ENCODE data around the gene TAGLN2. TPM values are rescaled to one million over a fixed set of nuclear protein-coding genes. Genes with fewer than 3 reads are reported as not detected.

The TAGLN2 gene
- 935 TPM for total RNA-seq

- DNase-seq (ENCODE audit: low read depth in 2 of 3, low spot score in 2 of 3) = peak; percentile 84 to 92 (median 89)
Measured at GRCh38 chr1:159924791-159925718, at the start of gene TAGLN2. Gene TAGLN2 (minus strand): TSS chr1:159925507. CDS start chr1:159920509, 4,998 bp downstream.

- DNase-seq (ENCODE audit: low read depth in 2 of 3, low spot score in 2 of 3) = no peak
Measured at GRCh38 chr1:159974350-159974965, 49.2 kb upstream of the TAGLN2 start.

DNA sequence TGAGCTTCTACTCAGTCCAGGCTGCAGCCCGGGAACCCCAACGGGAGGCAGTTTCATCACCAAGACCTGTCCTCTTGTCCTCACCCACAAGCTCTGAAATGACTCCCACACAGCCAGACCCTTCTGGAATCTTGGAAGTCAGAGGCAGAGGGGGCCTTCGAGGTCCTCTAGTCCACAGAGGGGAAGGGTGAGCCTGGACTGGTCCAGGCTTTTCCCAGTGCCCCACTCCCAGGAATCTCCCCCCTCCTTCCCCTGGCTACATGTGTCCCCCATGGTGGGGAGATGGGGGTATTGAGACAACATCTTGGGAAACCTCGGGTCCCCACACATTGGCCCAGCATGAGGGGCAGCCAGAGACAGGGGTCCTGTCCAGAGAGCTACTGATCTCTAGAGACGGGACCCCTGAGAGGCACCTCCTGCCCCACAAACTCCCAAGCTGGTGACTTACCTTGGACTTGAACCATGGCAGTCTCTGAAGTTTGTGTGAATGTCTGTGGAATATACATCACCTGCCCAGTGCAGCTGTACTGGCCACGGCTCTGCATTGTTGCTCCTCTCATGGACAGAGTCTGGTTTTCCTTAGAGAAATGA lies 48.1 kb upstream of the TAGLN2 start:
- no peak for DNase-seq (ENCODE audit: low read depth in 2 of 3, low spot score in 2 of 3)

GRCh38 chr1:159972443-159973205 lies 47.3 kb upstream of the TAGLN2 start:
- DNase-seq (ENCODE audit: low read depth in 2 of 3, low spot score in 2 of 3) = no peak

GRCh38 chr1:159970932-159971342 lies 45.6 kb upstream of the TAGLN2 start:
- no peak for DNase-seq (ENCODE audit: low read depth in 2 of 3, low spot score in 2 of 3)

- no peak for DNase-seq (ENCODE audit: low read depth in 2 of 3, low spot score in 2 of 3)
Measured at GRCh38 chr1:159968901-159969300, 43.6 kb upstream of the TAGLN2 start.

- DNase-seq (ENCODE audit: low read depth in 2 of 3, low spot score in 2 of 3) = no peak
Measured at GRCh38 chr1:159965263-159965662, 40.0 kb upstream of the TAGLN2 start.

- DNase-seq (ENCODE audit: low read depth in 2 of 3, low spot score in 2 of 3) = no peak
Measured at GRCh38 chr1:159964144-159964543, 38.8 kb upstream of the TAGLN2 start.

DNA sequence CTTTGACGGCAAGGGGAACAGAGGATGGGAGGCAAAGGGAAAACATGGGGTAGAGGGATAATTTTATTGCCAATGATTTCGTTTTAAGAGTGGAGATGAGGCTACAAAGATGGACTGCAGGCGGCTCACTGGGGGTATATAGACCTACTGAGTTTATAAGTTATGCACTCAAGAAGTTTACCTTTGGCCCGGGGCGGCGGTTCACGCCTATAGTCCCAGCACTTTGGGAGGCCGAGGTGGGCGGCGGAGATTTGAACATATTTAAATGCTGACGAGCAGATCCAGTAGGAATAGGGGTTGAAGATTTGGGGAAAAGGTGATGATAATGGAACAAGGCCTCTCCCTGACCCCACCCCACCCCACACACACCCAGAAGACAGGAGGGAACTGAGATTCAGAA lies 36.9 kb upstream of the TAGLN2 start:
- no peak for DNase-seq (ENCODE audit: low read depth in 2 of 3, low spot score in 2 of 3)

DNA sequence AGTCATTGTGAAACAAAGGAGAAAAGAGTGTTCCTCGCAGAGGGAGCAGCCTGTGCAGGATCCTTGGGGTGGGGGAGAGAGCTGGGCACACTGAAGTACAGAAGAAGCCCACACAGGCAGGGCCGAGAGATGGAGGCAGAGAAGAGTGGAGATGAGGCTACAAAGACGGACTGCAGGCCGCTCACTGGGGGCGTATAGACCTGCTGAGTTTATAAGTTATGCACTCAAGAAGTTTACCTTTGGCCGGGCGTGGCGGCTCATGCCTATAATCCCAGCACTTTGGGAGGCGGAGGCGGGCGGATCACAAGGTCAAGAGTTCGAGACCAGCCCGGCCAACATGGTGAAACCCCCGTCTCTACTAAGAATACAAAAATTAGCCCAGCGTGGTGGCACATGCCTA lies 36.3 kb upstream of the TAGLN2 start:
- DNase-seq (ENCODE audit: low read depth in 2 of 3, low spot score in 2 of 3) = no peak

DNA sequence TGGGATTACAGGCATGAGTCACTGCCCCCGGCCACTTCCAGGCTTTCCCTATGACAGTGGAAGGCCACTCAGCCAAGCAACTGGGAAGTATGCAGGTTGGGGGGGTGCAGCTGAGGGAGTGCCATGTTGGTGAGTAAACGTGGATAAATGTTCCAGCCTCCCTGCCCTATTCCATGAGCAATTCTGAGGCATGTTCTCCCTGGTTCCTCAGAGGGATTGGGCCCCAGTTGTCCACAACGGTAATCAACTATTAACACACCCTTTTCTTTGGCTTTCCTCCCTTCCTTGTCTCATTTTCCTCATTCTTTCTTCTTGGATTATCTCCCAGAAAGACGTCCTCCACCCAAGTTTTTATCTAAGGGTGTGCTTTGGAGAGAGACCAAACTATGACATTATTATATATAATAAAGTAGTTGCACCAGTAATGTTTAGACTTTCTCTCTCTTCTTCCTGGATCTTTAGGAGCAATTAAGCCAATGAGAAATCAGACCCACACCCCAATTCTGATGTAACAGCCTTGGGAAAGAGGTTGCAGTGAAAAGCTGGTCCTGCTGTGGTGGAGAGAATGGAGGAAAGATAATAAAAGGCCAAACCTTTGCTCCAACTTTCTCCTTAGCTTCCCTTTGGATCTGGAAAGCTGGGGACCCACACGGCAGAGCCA lies 35.5 kb upstream of the TAGLN2 start:
- no peak for DNase-seq (ENCODE audit: low read depth in 2 of 3, low spot score in 2 of 3)

GRCh38 chr1:159959451-159959850 lies 34.1 kb upstream of the TAGLN2 start:
- DNase-seq (ENCODE audit: low read depth in 2 of 3, low spot score in 2 of 3) = no peak

DNA sequence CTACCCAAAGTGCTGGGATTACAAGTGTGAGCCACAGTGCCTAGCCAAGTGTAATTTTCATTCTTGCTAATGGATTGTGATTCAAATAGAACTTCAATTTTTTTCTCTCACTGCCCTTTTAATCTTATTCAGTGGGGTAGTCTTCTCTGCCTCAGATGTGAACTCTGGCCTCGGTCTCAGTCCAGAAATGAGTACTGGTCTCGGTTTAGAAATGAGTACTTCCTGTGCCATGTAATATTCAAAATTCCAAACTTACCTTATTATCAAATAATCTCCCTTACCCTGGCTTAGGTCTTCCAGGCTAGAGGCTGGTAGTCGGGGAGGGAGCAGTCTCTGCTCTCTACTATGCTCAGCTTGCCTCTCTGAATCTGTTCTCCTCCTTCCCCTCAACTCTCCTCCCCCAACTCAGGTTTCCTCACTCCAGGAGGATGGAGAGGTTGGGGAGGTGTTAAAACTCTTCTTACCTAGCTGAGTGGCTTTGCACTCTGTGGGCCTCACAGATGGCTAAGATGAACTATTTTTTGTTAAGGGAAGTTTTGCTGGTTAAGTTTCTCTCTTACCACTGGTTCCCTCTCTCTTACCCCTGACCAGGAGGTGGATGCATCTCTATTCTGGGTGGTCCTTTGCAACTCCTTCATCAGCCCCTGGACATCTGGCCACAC lies 33.5 kb upstream of the TAGLN2 start:
- no peak for DNase-seq (ENCODE audit: low read depth in 2 of 3, low spot score in 2 of 3)

DNA sequence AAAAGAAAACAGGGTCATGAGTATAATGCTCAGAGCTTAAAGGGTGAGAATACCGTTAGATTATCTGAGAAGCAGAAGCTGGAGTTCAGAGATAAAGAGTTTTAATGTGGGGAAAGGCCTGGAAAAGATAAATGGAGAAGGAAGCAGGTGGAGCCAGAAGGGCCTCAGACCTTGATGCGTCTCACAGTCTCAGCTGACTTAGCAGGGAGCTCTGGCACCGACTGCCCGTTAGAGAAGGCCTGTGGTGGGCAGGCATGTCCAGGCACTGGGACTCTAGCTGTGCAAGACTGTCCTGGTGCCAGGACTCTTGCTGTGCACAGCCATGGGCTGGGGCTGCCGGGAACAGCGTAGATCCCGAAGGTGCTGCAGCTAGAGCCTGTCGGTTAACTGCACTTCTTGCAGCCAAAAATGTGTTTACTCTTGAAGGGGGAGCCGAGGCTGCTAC lies 32.5 kb upstream of the TAGLN2 start:
- no peak for DNase-seq (ENCODE audit: low read depth in 2 of 3, low spot score in 2 of 3)

GRCh38 chr1:159955456-159955855 lies 30.1 kb upstream of the TAGLN2 start:
- no peak for DNase-seq (ENCODE audit: low read depth in 2 of 3, low spot score in 2 of 3)

GRCh38 chr1:159953536-159954515 lies 28.5 kb upstream of the TAGLN2 start, which contains the start of gene SLAMF9:
Gene SLAMF9 (minus strand): TSS chr1:159954237. CDS start chr1:159954137, 100 bp downstream.
- no peak for DNase-seq (ENCODE audit: low read depth in 2 of 3, low spot score in 2 of 3)

DNA sequence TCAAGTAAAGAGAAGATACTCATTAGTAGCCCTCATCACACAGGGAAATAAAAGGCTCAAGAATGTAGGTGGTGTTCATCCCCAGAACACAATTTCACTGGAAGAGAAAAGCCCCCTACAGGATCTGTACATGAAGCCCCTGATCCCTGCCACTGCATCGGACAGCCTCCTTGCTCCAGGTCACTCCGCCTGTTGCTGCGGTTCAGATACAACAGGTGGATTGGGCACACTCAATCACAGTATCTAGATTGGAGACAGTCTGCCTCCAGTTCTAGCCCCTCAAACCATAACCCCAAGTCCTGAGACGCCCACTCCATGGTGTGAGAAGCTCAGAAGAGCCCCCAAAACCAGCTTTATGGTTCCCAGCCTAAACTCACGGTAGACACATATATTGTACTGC lies 27.6 kb upstream of the TAGLN2 start:
- DNase-seq (ENCODE audit: low read depth in 2 of 3, low spot score in 2 of 3) = no peak

DNA sequence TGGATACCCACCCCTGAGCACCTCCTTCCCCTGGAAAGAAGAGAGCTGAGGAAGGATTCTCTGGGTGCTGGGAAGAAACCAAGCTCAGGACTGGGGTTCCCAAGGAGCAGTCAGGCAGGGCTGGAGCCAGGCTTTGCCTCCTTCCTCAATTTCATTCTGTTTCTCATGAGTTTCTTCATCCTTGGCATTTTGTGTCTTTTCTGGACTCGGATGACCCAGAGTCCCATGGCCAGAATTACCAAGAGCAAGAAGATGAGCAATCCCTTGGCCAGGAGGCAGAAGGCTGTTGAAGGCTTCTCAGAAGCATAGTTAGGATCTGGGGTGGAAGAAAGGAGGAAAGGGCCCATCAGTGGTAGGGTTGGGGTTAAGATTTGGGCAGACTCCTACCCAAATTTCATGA lies 26.2 kb upstream of the TAGLN2 start:
- no peak for DNase-seq (ENCODE audit: low read depth in 2 of 3, low spot score in 2 of 3)
